Measurements from ENCODE around the gene PRSS57.

The PRSS57 gene

DNA sequence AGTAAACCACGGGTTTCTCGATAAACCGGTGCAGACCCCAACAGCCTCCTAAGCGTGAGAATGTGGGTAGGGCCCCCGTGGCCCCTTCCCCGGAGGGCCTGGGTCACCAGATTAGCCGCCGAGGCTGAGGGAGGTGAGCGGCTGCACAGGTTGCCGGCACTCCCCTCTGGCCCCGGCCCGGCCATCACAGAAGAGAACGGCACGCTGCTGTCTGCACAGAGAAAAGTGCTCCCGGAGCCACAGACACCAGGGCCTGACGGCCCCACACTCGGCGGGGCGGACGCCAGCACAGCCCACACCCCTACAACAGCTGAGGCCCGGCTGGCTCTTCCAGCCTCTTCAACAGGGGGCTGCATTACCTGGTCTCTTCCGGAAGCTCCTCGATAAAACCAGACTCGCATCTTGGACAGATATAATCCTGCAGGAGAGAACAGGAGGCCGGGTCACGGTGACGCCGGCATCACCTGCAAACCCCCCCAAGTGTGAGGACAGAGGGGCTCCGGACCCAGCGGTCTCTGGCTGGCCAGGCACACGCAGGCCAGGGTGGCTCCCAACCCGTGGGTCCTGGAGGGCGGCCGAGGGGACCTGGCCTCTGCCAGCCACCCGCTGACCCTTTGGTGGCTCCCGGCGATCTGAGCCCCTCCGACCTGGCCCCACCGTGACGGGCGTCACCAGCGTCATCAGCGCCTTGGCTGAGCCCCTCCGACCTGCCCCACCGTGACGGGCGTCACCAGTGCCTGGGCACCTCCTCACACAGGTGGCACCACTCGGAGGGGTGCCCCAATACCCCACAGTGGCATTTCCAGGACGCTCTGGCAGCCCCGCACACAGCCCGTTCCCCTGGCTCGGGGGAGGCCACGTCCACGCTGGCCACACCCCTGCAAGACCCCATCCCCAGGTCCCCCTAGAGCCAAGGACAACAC, 42.5 kb downstream of the PRSS57 start:
- no peak for DNase-seq (ENCODE audit: low read depth, low spot score)

DNA sequence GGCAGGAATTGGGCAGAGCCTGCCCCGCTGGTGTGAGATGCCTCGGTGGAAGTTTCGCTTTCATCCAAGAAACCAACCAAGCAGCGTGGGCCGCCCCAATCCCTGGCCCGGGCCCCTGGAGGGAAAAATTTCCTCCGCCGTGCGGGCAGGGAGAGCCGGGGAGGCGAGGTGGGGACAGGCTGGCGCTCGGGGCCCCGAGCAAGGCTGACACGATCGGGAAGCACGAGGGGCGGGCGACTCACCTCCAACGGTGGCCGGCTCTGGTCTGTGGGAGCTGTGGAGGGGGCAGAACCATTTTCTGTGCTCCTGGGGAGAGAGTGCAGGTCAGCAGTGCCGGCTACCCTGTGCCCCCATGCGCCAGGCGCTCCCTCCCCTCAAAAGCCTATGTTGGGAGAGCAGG, 43.3 kb downstream of the PRSS57 start:
- DNase-seq (ENCODE audit: low read depth, low spot score) = no peak

DNA sequence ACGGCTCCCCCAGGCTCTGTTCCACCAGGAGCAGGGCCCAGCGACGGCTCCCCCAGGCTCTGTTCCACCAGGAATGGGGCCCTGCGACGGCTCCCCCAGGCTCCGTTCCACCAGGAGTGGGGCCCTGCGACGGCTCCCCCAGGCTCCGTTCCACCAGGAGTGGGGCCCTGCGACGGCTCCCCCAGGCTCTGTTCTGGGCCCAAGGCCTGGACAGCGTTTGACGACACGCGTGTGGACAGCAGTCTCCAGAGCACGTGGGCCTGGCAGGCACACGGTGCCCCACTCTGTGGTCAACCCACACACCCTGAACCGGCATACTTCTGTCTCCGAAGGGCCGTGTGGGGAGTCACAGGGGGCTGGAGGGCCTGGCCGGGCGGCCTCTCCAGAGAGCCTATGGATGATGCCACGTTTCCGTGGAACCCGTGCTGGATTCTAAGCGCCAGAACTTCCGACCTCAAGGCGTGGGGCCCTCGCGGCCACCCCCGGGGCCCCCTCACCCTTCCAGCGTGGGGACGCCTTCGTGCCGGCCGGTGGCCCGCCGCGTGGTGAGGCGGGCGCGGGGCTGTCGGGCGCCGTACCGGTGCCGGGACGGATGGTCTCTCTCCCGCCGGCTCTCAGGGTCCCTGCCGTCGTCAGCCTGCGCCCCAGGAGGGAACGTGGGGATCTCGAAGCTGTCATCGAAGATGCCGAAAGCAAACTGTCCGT, 44.0 kb downstream of the PRSS57 start:
- DNase-seq (ENCODE audit: low read depth, low spot score) = no peak

DNA sequence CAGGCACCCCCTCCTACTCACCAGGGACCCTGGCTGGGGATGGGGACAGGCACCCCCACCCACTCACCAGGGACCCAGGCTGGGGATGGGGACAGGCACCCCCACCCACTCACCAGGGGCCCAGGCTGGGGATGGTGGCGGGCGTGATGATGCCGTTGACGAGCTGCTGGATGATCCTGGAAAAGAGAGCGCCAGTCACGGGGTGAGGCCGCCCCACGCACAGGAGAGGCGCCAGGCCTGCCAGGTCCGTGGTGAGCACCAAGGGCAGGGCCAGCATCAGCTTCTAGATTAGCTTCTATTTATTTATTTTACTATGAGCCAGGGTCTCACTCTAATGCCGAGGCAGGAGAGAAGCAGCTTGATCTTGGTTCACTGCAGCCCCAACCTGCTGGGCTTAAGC, 45.1 kb downstream of the PRSS57 start:
- no peak for DNase-seq (ENCODE audit: low read depth, low spot score)

DNA sequence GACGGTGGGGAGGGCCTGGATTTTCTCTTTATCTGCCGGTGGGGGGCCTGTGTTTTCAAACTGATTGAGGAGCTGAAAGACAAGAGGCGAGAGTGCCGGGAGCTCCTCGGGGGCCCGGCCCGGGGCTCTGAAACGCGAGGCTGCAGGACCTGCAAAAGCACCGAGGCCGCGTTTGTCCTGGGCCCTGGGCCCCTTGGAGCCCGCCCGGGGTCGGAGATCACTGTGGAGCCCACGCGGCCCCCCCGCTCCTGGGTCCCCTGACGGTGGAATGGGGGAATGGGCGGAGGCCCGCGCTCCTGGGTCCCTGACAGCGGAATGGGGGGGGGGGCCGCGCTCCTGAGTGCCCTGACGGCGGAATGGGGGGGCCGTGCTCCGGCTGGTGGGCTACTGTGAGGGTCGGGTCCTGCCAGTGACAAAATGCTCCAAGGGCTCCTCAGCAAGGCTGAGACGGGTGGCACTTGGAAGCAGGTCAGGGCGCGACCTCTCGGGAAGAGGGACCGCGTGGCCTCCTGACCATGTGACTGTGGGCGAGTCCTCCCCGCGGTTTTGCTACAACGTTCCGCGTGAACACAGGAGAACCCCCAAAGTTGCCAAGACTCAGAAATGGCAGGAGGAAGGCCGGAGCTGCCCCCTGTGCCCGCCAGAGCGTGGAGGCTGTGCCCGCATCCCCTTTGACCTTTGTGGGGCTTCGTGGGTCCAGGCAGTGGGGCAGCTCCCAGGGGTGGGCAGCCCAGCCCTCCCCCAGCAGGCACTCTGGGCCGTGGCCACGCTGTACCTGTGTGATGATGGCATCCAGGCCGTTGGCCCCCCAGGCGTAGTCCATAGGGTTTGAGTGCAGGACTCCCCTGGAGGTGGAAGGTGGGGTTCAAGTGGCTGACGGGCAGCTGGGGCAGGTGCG, 46.1 kb downstream of the PRSS57 start:
- DNase-seq (ENCODE audit: low read depth, low spot score) = no peak

DNA sequence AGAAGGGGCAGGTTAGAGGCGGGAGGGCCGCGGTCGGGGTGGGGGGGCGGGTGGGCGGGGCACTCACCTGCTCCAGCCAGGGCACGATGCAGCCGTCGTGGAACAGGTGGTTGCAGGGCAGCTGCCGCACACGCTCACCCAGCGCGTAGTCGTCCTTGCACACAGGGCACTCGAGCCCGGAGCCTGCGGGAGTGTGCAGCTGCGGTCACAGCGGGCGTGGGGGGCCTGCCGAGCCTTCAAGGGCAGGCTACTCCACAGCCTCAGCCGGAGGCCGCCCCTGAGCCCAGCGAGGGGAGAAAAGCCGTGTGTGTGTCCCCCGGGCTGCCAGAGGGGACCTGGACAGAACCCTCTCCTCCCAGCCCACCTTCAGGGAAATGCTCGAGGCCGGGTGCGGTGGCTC, 46.9 kb downstream of the PRSS57 start:
- DNase-seq (ENCODE audit: low read depth, low spot score) = no peak

DNA sequence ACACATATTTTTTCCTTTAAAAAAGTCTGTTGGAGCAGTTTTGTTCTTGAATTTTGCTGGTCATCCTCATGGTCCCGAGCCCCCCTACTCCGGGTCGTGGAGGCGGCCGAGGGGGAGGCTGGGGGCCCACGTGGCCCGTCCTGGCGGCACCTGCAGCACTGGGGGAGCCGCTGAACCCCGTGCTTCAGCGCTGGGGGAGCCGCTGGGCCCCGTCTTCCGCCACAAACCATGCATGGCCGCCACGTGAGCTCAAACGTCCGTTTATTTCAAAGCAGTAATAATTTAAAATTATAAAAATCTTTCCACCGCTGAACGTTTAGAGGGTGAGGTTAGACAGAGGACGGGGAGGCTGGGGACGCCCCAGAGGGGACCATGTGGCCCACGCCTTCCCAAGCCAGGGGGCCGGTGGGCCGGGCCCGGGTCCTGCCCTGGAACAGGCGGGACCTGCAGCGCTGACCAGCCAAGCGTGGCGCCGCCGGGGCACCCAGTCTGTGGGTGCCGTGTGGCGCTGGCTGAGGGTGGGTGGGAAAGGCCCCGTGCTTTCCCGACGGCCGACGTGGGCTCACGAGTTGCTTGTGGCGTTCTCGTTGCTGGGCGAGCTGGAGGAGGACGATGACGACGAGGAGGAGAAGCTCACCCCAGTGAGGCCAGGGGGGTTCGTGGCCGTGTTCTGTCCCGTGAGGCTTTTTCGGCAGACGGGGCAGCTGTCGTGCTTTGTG, 47.5 kb downstream of the PRSS57 start:
- no peak for DNase-seq (ENCODE audit: low read depth, low spot score)

DNA sequence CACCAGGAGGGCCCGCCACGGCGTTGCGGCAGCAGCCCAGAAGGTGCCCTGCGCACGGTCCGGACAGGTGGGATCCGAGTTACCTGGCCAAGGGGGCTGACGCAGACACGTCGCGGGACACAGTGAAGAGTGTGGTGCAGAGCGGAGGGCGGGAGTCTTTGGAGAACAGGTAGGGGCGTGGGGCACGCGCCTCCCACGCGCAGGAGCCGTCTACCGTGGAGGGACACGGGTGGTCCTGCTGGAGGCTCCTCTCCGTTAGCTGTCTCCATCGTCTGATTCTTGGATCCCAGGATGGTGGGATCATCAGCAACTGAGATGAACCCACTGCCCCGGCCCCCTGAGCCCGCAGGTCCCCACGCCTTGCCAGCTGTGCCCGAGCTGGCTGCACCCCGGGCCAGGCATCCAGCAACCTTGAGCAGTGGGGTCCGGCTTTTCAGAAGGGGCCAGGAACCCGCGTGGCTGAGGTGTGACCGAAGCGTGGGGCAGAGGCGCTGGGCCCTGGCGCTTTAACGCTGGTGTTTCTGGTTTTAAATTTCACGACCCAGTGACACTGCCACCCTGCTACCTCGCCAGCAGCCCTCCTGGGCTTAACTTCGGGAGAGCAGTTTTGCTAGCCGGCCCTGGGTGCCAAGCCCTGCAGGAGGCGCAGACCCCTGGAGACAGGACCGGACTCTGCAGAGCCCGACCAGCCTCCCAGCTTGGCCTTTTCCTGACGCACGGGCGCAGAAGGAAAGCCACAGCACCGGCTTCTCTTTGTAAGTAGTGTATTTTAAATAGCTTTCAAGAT, 48.3 kb downstream of the PRSS57 start:
- DNase-seq (ENCODE audit: low read depth, low spot score) = no peak

DNA sequence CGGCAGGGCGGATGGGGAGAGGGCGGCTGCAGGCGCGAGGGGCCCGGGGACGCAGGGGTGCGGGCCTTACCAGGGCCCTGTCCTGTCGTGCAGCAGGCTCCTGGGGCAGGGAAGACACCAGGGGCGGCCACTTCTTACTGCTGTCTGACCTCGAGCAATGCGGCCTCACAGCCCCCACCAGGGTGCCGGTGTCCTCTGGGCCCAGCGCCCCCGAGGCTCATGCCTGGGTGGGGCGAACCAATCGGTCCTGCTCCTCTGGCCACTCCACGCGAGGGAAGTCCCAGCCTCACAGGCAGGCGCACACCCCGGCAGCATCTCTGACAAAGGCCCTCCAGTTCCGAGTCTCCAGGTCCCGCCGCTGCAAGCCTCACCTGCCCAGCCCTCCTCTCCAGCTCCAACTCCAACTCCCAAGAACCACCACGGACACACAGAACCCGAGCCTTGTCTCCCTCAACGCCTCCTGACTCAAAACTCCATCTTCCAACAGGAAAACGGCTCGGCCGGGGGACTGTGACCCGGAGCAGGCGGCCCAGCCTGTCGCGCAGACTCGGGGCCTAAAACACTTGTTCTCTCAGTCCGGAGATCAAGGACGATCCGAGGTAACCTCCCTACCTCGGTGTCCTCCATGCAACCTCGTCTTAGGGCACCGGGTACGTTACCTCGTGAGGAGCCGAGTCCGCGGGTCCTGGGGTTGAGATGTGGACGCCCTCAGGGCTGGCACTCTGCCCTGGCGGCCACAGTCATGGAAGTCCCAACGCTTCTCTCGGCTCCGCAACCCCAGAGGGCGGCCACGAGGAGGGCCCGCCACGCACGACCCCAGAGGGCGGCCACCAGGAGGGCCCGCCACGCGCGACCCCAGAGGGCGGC, 49.1 kb downstream of the PRSS57 start:
- no peak for DNase-seq (ENCODE audit: low read depth, low spot score)

DNA sequence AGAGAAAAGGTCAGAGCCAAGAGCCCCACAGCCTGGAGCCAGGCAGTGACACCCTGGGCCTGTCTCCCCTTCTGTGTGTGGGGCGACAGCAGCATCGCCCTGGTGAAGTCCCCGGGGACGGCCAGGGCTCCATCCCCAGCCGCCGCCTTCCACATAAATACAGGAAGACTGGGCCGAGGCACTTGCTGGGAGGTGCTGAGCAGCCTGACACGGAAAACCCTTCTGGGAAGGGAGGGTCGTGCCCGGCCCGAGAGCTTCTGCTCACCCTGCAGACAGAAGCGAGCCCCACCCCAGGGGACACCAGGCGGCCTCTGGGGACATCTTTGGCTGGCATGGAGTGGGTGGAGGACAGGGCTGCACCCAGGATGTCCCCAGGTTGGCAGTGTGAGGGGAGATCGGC, 50.5 kb downstream of the PRSS57 start:
- no peak for DNase-seq (ENCODE audit: low read depth, low spot score)

DNA sequence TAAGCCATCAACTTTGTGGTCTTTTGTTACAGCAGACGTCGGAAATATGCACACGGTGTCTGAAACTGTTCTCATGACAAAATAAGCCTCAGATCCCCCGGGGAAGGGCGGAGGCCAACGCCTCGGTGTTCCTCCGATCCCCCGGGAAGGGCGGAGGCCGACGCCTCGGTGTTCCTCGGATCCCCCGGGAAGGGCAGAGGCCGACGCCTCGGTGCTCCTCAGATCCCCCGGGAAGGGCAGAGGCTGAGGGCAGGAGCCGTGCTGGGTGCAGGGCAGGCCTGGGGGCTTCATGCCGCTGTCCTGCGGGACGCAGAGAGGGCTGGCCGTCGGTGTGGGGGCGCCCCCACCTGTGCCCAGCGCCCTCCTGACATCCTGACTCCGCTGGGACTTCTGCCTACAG, 50.9 kb downstream of the PRSS57 start:
- DNase-seq (ENCODE audit: low read depth, low spot score) = no peak

DNA sequence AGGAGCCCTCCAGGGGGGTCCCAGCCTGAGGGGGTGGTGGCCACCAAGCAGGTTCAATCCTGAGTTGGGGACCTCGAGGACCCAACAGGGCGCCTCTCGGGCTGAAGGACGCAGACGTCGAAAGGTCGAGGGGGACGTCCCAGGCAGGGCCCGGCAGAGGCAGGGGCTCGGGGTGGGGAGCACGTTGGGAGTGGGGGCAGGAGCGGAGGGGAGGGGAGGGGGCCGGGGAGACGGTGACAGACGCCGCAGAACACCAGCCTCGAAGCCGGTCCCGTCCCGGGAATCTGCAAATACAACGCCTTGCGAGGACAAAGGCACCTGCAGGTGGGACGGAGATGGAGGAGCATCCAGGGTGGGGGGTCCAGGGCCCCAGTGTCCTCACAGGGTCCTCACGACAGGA, 51.5 kb downstream of the PRSS57 start:
- DNase-seq (ENCODE audit: low read depth, low spot score) = no peak

DNA sequence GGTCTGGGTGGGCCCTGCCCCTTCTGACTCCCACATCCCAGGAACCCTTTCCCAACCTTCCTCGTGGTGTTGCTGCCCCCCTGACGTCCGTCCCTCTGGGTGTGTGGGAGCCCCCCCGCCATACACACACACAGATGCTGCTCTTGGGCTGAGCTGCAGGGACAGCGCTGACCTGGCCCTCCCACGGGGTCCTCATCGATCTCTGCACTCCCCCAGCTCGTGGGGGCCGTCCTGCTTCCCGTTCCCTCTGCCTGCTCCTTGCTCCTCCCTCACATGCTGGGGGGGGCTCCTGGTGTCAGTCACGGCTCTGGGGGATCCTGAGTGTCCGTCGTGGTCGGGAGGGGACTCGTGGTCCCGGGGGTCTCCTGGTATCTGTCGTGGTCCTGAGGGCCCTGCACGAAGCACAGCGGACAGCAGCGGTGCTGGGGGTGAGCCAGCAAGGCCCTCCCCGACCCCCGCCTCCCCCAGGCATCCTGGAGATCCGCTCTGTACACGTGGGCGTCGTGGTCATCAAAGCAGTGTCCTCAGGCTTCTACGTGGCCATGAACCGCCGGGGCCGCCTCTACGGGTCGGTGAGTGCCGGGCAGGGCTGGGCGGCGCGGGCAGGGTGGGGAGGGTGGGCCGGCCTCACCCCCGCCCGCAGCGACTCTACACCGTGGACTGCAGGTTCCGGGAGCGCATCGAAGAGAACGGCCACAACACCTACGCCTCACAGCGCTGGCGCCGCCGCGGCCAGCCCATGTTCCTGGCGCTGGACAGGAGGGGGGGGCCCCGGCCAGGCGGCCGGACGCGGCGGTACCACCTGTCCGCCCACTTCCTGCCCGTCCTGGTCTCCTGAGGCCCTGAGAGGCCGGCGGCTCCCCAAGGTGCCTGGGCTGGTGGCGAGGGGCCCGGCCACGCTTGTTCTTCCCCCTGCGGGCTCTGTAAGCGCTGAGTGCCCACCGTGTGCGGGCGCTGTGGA, 52.2 kb downstream of the PRSS57 start:
- DNase-seq (ENCODE audit: low read depth, low spot score) = no peak

DNA sequence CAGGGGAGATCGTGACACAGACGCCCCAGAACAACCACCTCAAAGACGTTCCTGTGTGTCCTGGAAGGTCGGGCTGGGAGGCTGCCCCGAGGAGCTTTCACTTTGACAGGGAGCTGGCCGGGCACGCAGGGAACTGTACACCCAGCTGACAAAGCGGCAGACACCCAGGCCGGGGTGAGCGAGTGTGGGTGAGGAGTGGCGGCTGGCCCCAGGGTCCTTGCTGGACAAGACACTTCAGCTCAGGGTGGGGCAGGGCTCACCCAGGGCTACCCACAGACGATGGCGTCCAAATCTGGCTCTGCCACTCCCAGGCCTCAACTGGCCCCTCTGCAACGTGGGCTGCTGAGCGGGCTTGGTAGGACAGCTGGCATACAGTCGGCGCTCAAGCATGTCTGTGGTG, 53.5 kb downstream of the PRSS57 start:
- no peak for DNase-seq (ENCODE audit: low read depth, low spot score)

DNA sequence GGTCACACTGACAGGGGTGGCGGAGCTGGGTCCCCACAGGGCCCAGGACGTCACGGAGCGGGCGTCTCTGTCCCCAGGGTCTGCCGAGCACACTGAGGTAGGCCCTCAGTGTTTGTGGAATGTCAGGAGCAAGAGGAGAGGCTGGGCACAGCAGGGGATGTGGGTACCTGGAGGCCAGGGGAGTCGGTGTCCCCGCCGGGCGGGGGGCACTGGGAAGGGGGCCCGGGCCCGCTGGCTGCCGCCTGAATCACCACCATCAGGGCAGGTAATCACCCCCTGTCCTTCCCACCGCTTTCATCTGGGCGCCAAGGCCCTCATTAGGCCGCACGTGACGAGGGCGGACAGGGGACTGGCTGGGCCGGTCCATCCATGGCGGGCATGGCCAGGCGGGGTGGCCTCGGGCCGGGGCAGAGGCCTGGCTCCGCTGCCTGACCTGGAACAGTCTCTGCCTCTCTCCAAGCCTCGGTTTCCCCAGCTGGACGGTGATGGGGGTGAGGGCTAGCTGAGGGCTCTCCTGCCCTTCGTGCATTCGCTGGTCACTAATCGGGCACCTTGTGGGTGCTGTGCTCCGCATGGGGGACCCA, 54.6 kb downstream of the PRSS57 start:
- no peak for DNase-seq (ENCODE audit: low read depth, low spot score)

DNA sequence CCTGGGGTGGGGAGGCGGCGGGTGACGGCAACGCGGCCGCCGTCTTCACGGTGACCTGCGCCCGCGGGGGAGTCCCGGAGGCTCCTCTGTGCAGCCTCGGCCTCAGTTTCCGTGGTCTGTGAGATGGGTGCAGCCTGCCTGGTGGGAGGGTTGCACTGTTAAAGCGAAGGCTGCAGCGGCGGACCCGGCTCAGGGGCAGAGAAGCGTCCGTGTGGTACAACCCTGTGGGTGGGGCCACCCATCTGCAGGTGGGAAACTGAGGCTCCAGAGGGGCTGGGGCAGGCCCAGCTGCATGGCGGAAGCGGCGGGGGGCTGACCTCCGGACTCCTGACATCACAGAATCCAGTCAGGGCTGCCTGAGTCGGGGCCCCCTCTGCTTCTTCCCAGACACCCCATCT, 55.1 kb downstream of the PRSS57 start:
- DNase-seq (ENCODE audit: low read depth, low spot score) = no peak

DNA sequence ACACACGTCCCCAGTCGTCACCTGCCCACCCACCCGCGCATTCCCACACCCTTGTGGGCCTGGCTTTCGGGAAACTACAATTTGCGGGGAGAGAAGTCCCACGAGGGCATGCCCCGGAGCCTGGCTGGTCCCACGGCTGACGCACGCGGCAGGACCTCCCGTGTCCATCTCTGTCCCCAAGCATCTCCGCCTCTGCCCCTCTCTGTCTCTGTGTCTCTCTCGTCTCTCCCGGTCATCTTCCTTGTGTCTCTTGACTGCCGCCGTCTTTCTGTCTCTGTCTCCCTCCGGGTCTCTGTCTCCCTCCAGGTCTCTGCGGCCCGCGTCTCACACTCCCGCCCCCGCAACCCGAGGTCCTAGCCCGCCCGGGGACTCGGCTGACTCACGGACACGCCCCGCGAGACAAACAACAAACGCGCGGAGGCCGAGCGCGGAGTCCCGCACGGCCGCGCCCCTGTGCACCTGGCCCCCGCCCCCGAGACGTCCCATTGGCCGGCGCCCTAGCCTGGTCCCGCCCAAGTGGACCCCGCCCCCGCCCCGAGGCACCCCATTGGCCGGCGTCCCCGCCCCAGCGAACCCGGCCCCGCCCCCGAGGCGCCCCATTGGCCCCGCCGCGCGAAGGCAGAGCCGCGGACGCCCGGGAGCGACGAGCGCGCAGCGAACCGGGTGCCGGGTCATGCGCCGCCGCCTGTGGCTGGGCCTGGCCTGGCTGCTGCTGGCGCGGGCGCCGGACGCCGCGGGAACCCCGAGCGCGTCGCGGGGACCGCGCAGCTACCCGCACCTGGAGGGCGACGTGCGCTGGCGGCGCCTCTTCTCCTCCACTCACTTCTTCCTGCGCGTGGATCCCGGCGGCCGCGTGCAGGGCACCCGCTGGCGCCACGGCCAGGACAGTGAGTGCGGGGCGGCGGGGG, 55.7 kb downstream of the PRSS57 start, which contains the start of gene FGF22:
FGF22 (plus strand) TSS at position 627 of the 908 bp plus-strand sequence; CDS start at position 674, 47 bp downstream.
- peak; percentile 89 for DNase-seq (ENCODE audit: low read depth, low spot score)
